Breast epithelium (tissue), 4 donors: Measurements from ENCODE around the gene FITM2. TPM values are rescaled to one million over a fixed set of nuclear protein-coding genes. Genes with fewer than 3 reads are reported as not detected.

Source experiments
- DNase-seq, 2 donors: peaks; one replicate each; pipeline ENCODE4 v3.0.0-alpha.2; 2019; ENCODE audit warnings: low spot score in 2 of 2
- H3K27ac ChIP-seq, 2 donors: fragments of 200-600 bp; sonication (generic) in 1 of 2; one replicate each; pipeline ENCODE4 v1.5.1; 2016 to 2019; ENCODE audit warnings: mild to moderate bottlenecking in 1 of 2
- H3K27me3 ChIP-seq, 2 donors: fragments of 200-600 bp; sonication (generic) in 1 of 2; one replicate each; pipeline versions ENCODE4 v1.5.1 to v1.6.0; 2017 to 2019; ENCODE audit warnings: control low read depth in 1 of 2, mild to moderate bottlenecking in 1 of 2
- H3K36me3 ChIP-seq: fragments of 200-600 bp; one replicate; pipeline ENCODE4 v1.5.1; 2019
- H3K4me1 ChIP-seq, 2 donors: fragments of 200-600 bp; sonication (generic); one replicate each; pipeline ENCODE4 v1.5.1; 2016 to 2019; ENCODE audit warnings: control low read depth in 1 of 2
- H3K4me3 ChIP-seq, 3 donors: fragments of 200-600 bp; sonication (generic); 1 replicate in 2 of 3; 2 replicates in 1 of 3; pipeline ENCODE4 v1.5.1; 2016 to 2019; ENCODE audit warnings: mild to moderate bottlenecking in 3 of 3, moderate library complexity in 2 of 3
- H3K9me3 ChIP-seq, 2 donors: fragments of 200-600 bp; sonication (generic) in 1 of 2; one replicate each; pipeline ENCODE4 v1.5.1; 2016 to 2019; ENCODE audit warnings: control low read depth in 1 of 2
- POLR2A ChIP-seq: fragments of 450-650 bp; IDR thresholded peaks from one replicate; pipeline ENCODE4 v1.6.1; 2016; ENCODE audit warnings: antibody characterized with exemption, mild to moderate bottlenecking, moderate library complexity
- POLR2AphosphoS5 ChIP-seq, 3 donors: sonication (generic); formaldehyde crosslinking; IDR thresholded peaks; one replicate each; pipeline ENCODE4 v1.6.1; 2017; ENCODE audit warnings: antibody characterized with exemption in 3 of 3
- intact Hi-C: fragments of 100-400 bp; cut with DNase I; formaldehyde crosslinking; loops from one replicate; pipeline ENCODE4 v1.15.1; 2023; ENCODE audit warnings: low total_unique reads
- total RNA-seq, 3 donors: library from RNA; depleted of rRNA; stranded (reverse); fragments of >200 nt; gene quantifications; one replicate each; pipeline ENCODE4 v1.1.0, GENCODE V29; 2016
- TF ChIP-seq, protein P1 (sequence below), 3 donors: fragments of 450-650 bp; IDR thresholded peaks; one replicate each; pipeline ENCODE4 v1.5.1; 2016 to 2017; ENCODE audit warnings: antibody characterized with exemption in 3 of 3, mild to moderate bottlenecking in 3 of 3, moderate library complexity in 3 of 3

Gene FITM2
- total RNA-seq, 3 donors from 2014 or later: 8.8 to 17.0 (median 9.2) TPM

DNA sequence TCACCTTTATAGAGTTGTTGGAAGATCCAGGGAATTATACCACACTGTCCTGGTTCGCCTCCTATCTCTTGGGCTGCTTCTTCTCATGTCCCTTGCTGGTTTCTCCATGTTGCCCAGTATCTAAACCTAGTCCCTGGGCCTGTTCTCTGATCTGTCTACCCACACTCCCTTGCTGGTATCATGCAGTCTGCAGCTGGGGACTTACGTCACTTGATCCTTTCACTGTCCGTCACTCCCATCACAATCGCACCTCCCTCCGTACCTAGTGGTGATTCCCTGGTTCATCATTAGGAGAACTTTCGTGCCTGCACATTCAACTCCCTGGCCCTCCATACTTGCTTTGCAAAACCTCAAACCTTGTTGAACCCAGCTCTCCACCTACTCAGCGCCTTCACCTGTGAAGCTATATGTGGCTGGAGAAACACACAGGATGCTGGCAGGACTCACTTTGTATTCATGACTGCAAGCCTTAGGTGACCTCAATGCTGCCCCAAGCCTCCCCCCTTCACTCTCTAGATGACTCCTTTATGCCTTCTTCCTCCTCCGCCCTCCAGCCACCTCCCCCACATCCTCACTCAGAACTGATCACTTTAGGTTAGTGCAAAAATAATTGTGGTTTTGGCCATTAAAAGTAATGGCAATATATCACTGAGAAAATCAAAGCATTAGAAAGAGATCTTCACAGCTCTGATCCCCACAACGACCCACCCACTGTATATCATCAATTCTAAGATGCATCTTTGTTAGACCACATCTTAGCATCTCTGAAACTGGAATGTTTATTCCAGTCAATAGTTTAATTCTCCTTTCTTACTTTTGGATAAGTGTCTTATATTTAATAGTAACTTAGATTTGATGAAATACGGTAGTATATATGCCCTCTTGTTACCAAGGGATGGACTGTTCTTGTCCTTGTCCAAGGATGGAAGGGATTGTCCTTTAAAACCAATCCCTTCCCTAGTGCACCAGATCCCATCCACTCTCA is 37.5 kb downstream of the FITM2 start:
- TF ChIP-seq, protein P1, sequence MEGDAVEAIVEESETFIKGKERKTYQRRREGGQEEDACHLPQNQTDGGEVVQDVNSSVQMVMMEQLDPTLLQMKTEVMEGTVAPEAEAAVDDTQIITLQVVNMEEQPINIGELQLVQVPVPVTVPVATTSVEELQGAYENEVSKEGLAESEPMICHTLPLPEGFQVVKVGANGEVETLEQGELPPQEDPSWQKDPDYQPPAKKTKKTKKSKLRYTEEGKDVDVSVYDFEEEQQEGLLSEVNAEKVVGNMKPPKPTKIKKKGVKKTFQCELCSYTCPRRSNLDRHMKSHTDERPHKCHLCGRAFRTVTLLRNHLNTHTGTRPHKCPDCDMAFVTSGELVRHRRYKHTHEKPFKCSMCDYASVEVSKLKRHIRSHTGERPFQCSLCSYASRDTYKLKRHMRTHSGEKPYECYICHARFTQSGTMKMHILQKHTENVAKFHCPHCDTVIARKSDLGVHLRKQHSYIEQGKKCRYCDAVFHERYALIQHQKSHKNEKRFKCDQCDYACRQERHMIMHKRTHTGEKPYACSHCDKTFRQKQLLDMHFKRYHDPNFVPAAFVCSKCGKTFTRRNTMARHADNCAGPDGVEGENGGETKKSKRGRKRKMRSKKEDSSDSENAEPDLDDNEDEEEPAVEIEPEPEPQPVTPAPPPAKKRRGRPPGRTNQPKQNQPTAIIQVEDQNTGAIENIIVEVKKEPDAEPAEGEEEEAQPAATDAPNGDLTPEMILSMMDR (IDR thresholded peaks at IDR 0.05): no peak
- TF ChIP-seq POLR2A (no peak), POLR2AphosphoS5 (IDR thresholded peaks at IDR 0.05) (no peak)
- H3K27me3 ChIP-seq: no peaks in the 10 kb centered on the region
- no peaks in the 10 kb centered on the region for H3K9me3 ChIP-seq
- intact Hi-C loops: no loop called here
- no peak overlapping the region for H3K4me3 ChIP-seq
- DNase-seq: no peak
- H3K4me1 ChIP-seq: no peaks in the 10 kb centered on the region
- no peak overlapping the region for H3K27ac ChIP-seq
- H3K36me3 ChIP-seq: no peaks in the 10 kb centered on the region

DNA sequence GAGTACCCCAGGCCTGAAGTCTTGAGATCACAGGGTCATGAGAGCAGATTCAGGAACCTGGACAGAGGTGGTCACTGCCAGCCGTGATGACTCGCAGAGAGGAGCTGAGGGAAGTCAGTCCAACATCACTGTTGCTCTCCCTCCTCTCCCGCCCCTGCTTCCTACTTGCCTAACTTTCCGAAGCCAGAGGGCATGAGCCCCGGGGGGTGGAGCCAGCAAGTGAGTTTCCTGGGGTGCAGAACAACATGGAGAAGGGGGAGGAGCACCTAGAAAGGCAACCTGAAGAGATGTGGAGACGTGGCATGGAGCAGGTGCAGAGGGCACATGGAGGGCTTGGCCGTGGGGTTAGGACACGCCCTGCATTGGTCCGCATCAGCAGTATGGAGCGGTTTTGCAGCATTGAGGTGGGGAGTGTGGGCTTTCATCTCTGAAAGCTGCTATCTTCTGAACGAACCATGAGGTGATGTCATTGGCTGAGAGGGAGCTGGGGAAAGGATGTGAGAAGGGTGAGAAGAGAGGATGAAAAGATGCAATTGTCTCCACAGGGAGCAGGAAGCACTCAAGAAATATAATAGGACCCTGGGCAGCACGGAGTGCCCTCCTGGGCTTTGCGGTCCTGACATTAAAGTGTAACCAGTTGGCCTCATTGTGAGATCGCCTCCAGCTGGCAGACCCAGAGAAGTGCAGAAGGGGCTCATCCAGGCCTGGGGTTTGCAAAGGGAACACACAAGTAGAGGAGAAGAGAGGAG is 38.9 kb downstream of the FITM2 start:
- TF ChIP-seq, protein P1 (IDR thresholded peaks at IDR 0.05): no peak
- TF ChIP-seq POLR2AphosphoS5 (IDR thresholded peaks at IDR 0.05) (no peak), POLR2A (no peak)
- Histone ChIP-seq H3K27me3 (no peaks in the 10 kb centered on the region), H3K4me1 (no peaks in the 10 kb centered on the region), H3K4me3 (no peak overlapping the region), H3K27ac (no peak overlapping the region), H3K36me3 (no peaks in the 10 kb centered on the region), H3K9me3 (no peaks in the 10 kb centered on the region)
- intact Hi-C loops: no loop called here
- DNase-seq: no peak

DNA sequence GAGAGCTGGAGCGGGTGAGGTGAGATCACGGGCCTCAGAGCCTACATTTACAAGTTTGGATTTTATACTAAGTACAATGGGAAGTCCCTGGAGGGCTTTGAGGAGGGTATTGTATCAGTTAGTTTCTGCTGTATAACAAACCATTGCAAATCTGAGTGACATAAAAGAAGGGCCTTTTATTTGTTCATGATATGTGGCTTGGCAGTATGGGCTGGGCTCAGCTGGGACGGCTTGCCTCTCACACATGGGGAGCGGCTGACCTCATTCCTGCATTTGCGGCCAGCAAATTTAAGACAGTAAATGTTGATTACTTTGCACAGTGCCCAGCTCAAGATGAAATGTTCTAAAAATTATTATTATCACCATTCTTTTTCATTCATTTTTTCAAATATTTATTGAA is 42.2 kb downstream of the FITM2 start:
- H3K4me3 ChIP-seq: no peak overlapping the region
- no peaks in the 10 kb centered on the region for H3K36me3 ChIP-seq
- no peaks in the 10 kb centered on the region for H3K9me3 ChIP-seq
- H3K27ac ChIP-seq: no peak overlapping the region
- H3K4me1 ChIP-seq: no peaks in the 10 kb centered on the region
- H3K27me3 ChIP-seq: no peaks in the 10 kb centered on the region
- DNase-seq: no peak
- TF ChIP-seq, protein P1 (IDR thresholded peaks at IDR 0.05): no peak
- TF ChIP-seq POLR2A: no peak
- no peak for TF ChIP-seq POLR2AphosphoS5 (IDR thresholded peaks at IDR 0.05)
- intact Hi-C loops: no loop called here

DNA sequence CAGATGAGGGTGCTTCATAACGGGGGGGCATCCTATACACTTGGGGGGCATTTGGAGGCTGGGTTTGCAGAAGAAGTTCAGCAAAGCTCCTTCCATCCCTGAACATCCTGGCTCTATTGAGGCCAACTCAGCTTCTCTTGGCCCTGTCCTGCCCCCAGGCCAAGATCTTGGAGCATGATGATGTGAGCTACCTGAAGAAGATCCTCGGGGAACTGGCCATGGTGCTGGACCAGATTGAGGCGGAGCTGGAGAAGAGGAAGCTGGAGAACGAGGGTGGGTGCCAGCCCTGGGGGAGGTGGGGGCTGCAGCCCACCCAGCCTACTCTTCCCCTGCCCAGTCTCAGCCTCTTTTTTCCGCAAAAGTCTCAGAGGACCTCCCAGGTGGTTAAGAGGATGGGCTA is 46.7 kb downstream of the FITM2 start:
- intact Hi-C loops: no loop called here
- no peak overlapping the region for H3K27ac ChIP-seq
- TF ChIP-seq, protein P1 (IDR thresholded peaks at IDR 0.05): no peak

More for the DNA sequence above, 46.7 kb downstream of the FITM2 start:
- no peak overlapping the region for H3K4me3 ChIP-seq
- no peak for DNase-seq
- H3K9me3 ChIP-seq: no peaks in the 10 kb centered on the region
- H3K4me1 ChIP-seq: no peaks in the 10 kb centered on the region
- H3K27me3 ChIP-seq: no peaks in the 10 kb centered on the region
- no peaks in the 10 kb centered on the region for H3K36me3 ChIP-seq
